ENCODE results near the gene MRPL4.

MRPL4 gene

GRCh38 chr19:10251792-10252694 lies at the start of gene MRPL4:
MRPL4 (plus strand) TSS chr19:10252214; CDS start chr19:10252254, 40 bp downstream.
- DNase-seq (ENCODE audit: low read depth in 2 of 3, low spot score in 2 of 3), result peak; percentile 81 to 95 (median 89)

- DNase-seq (ENCODE audit: low read depth in 2 of 3, low spot score in 2 of 3), result no peak
Observed at GRCh38 chr19:10203686-10204085, 48.3 kb upstream of the MRPL4 start.

GRCh38 chr19:10205636-10206035 lies 46.4 kb upstream of the MRPL4 start:
- no peak for DNase-seq (ENCODE audit: low read depth in 2 of 3, low spot score in 2 of 3)

- no peak for DNase-seq (ENCODE audit: low read depth in 2 of 3, low spot score in 2 of 3)
Observed at GRCh38 chr19:10206226-10206885, 45.7 kb upstream of the MRPL4 start.

GRCh38 chr19:10207026-10207425 lies 45.0 kb upstream of the MRPL4 start:
- DNase-seq (ENCODE audit: low read depth in 2 of 3, low spot score in 2 of 3), result no peak

- no peak for DNase-seq (ENCODE audit: low read depth in 2 of 3, low spot score in 2 of 3)
Observed at GRCh38 chr19:10209315-10209714, 42.7 kb upstream of the MRPL4 start.

- no peak for DNase-seq (ENCODE audit: low read depth in 2 of 3, low spot score in 2 of 3)
Observed at GRCh38 chr19:10211061-10211460, 41.0 kb upstream of the MRPL4 start.

DNA sequence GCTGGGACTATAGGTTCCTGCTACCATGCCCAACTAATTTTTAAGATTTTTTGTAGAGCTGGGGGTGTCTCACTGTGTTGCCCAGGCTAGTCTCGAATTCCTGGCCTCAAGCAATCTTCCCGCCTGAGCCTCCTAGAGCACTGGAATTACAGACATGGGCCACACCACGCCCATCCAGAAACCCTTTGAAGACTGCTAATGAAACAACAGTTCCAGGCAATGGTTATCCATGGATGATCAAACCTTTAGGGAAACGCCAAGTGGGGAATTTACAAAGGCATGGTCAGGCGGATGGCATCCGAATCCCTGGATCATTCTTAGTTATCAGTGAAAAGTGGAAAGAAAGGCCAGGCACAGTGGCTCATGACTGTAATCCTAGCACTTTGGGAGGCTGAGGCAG lies 40.3 kb upstream of the MRPL4 start:
- DNase-seq (ENCODE audit: low read depth in 2 of 3, low spot score in 2 of 3), result no peak

DNA sequence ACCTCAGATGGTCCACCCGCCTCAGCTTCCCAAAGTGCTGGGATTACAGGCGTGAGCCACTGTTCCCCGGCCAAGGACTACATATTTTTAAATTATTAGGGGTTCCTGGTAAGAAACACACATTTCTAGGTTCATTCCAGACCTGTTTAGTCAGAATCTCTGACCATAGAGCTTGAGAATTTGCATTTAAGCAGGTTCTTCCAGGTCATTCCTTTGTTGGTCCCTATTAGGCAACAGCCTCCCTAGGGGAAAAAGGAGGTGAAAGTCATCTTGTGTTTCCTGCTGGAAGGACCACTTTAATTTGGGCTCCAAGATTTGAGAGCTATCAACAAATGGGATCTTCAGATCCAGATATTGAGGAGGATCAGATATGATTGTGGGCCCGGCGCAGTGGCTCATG lies 37.2 kb upstream of the MRPL4 start:
- no peak for DNase-seq (ENCODE audit: low read depth in 2 of 3, low spot score in 2 of 3)

DNA sequence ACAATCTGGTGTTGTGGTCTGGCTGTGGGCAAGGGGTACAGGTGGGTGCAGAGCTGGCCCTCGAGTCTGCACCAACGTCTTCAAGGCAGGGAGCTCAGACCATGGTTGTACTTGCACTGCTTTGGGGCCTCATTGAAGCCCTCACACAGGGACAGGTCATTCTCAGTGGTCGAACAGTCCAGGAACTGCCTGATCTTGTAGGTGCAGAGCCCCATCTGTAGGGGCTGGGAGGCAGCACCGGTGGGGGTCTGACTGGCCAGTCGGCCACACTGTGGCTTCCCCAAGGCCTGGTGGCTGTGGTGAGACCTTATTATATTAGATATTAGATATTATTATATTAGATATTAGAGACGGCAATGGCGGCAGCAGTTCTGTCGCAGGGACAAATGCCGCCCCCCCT lies 34.9 kb upstream of the MRPL4 start:
- no peak for DNase-seq (ENCODE audit: low read depth in 2 of 3, low spot score in 2 of 3)

- DNase-seq (ENCODE audit: low read depth in 2 of 3, low spot score in 2 of 3), result peak in 1 of 3 experiments; percentile 17
Observed at GRCh38 chr19:10219678-10220077, 32.3 kb upstream of the MRPL4 start.

GRCh38 chr19:10220695-10221094 lies 31.3 kb upstream of the MRPL4 start:
- DNase-seq (ENCODE audit: low read depth in 2 of 3, low spot score in 2 of 3), result no peak

DNA sequence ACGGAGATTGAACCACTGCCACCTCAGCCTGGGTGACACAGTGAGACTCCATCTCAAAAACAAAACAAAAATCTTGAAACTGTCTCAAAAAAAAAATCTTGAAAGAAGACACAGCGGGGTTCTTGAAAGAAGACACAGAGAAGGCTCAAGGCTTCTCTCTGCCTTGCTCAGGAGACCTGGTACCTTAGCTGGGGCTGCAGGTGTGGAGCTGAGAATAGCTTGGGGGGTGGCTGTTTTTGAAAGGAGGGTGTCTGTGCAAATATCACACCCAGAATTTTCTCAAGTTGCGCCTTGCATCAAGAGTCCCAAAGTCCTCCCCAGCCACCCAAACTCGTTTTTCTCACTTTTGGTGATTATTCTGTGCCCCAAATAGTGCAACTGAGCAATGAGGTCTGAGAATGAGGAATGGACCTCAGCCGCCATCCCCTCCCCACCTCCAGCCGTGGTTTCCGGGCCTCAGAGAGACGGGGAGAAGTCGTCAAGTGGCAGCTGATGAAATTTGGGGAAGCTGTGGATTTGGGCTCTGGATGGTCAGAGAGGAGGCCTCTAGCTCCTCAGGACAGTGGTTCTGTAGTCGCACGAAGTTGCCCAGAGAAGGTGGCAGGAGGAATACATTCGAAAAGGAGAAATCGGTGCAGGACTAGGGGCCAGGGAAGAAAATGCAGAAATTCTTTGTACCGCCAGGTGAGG lies 29.7 kb upstream of the MRPL4 start:
- DNase-seq (ENCODE audit: low read depth in 2 of 3, low spot score in 2 of 3), result no peak

GRCh38 chr19:10223488-10224213 lies 28.4 kb upstream of the MRPL4 start:
- DNase-seq (ENCODE audit: low read depth in 2 of 3, low spot score in 2 of 3), result no peak

DNA sequence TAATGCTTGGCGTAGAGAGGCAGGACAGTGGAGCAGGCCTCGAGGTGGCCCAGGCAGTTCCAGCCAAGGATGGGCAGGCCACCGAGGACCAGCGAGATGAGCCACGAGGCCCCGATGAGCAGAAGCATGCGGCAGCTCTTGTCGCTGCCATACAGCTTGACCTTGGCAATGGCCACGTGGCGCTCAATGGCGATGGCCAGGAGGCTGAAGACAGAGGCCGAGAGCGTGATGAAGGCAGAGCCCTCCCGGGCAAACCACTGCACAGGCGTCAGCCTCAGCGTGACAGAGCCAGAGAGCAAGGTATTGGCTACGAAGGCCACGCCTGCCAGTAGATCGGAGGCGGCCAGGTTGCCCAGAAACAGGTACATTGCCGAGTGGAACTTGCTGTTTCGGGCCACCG lies 27.7 kb upstream of the MRPL4 start:
- no peak for DNase-seq (ENCODE audit: low read depth in 2 of 3, low spot score in 2 of 3)

- DNase-seq (ENCODE audit: low read depth in 2 of 3, low spot score in 2 of 3), result no peak
Observed at GRCh38 chr19:10226021-10226375, 26.0 kb upstream of the MRPL4 start.

GRCh38 chr19:10226376-10227025 lies 25.5 kb upstream of the MRPL4 start:
- no peak for DNase-seq (ENCODE audit: low read depth in 2 of 3, low spot score in 2 of 3)

GRCh38 chr19:10227026-10227971 lies 24.7 kb upstream of the MRPL4 start:
- DNase-seq (ENCODE audit: low read depth in 2 of 3, low spot score in 2 of 3), result no peak

DNA sequence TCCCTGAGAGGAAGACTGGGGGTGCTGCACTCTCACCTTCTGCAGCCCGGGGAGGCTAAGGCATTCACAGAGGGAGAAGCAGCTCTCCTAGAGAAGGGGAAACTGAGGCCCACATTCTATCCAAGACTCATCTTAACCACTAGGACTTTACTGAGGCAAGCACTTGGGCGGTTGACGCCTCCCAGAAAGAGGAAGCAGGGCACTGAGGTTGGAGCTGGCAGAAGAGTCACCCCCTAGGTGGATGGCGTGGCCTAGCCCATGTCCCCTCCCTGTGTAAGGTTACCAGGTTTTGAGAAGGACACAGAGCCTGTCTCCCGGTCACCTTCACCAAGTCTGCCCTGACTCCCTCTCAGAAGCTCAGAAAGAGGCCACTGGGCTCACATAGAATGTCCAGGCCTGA lies 23.6 kb upstream of the MRPL4 start:
- no peak for DNase-seq (ENCODE audit: low read depth in 2 of 3, low spot score in 2 of 3)

- no peak for DNase-seq (ENCODE audit: low read depth in 2 of 3, low spot score in 2 of 3)
Observed at GRCh38 chr19:10228920-10229319, 23.1 kb upstream of the MRPL4 start.

Measured in activated CD8-positive, alpha-beta memory T cell treated with anti-CD3 and anti-CD28 coated beads for 48 hours (primary cell).